ENCODE data around the gene LCMT1. TPM values are rescaled to one million over a fixed set of nuclear protein-coding genes. Genes with fewer than 3 reads are reported as not detected.
"Not testable (repeated sequence)": the region's sequence is repeated elsewhere in the genome, so short reads cannot be mapped to it uniquely, and the experiment has no call there.

Gene LCMT1
- total and polyA plus RNA-seq, 3 donors from 2014 or later: 89.0 to 101 (median 89.1) TPM

DNA sequence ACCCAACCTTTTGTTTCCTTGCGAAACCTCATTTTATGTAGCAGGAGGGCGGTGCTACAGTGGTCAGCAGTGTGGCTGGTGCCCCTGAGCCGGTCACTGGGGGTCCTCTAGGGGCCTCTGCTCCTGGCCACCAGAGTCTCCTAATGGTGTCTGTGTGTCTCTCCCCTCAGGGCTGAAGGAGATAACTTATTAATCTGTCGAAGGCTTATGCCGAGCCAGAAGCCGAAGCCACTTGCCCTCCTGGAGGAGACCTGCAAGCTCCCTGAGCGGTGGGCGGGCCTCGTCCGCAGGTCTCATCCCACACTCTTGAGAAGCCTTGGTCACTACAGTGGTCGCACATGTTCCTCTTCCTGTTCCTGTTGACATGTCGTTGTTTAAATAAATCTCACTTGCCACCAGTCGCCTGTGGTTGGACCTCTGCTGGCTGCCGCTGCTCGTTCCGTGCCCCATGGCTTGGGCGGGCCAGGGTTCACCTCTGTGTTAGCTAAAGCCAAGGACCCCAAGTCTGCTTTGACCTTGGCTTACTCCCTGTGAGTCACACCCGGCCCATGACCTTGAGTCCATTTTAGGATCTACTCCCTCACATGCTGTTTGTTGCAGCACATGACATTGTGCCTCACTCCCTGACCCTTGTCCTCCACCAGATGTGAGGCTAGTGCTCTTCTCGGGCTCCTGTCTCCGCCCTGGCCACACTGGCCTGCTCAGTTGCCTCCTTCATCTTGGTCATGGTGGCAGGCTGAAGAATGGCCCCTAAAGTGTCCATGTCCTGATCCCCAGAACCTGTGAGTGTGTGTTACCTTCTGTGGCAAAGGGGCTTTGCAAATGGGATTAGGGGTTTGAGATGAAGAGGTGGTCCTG is 66.5 kb downstream of the LCMT1 start:
- intact Hi-C loops (cut with DNase I; ENCODE audit: low total_unique reads): no loop called here
- Histone ChIP-seq H3K9me3 (no peaks in the 10 kb centered on the region), H3K27me3 (no peaks in the 10 kb centered on the region), H3K4me3 (no peak overlapping the region), H3K27ac (peak overlapping the region in 1 of 2 donors; percentile 42), H3K36me3 (ENCODE audit: low read depth, missing control alignments) (no peaks in the 10 kb centered on the region), H3K4me1 (peaks cover 15% of the 10 kb centered on the region)
- no peak for TF ChIP-seq POLR2A (IDR thresholded peaks at IDR 0.05)
- TF ChIP-seq, protein P1, sequence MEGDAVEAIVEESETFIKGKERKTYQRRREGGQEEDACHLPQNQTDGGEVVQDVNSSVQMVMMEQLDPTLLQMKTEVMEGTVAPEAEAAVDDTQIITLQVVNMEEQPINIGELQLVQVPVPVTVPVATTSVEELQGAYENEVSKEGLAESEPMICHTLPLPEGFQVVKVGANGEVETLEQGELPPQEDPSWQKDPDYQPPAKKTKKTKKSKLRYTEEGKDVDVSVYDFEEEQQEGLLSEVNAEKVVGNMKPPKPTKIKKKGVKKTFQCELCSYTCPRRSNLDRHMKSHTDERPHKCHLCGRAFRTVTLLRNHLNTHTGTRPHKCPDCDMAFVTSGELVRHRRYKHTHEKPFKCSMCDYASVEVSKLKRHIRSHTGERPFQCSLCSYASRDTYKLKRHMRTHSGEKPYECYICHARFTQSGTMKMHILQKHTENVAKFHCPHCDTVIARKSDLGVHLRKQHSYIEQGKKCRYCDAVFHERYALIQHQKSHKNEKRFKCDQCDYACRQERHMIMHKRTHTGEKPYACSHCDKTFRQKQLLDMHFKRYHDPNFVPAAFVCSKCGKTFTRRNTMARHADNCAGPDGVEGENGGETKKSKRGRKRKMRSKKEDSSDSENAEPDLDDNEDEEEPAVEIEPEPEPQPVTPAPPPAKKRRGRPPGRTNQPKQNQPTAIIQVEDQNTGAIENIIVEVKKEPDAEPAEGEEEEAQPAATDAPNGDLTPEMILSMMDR (IDR thresholded peaks at IDR 0.05): no peak
- peak; percentile 52 for DNase-seq
- WGBS, 2 donors: 61 to 66% methylated on average over 17 to 20 of the region's 20 CpGs

DNA sequence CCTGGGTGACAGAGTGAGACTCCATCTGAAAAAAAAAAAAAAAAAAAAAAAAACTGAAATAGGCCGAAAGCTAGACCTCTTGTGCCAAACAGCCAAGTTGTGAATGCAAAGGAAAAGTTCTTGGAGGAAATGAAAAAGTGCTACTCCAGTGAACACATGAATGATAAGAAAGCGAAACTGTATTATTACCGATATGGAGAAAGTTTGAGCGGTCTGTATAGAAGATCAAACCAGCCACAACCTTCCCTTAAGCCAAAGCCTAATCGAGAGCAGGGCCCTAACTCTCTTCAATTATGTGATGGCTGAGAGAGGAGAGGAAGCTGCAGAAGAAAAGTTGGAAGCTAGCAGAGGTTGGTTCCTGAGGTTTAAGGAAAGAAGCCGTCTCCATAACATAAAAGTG is 69.7 kb downstream of the LCMT1 start:
- H3K36me3 ChIP-seq (ENCODE audit: low read depth, missing control alignments); intact Hi-C loops (cut with DNase I; ENCODE audit: low total_unique reads); H3K4me3 ChIP-seq; H3K27me3 ChIP-seq; H3K9me3 ChIP-seq; H3K27ac ChIP-seq; DNase-seq: not testable (repeated sequence)
- H3K4me1 ChIP-seq: peaks cover 12% of the 10 kb centered on the region
- WGBS, 2 donors: 86 to 90% methylated on average over 6 of the region's 6 CpGs

DNA sequence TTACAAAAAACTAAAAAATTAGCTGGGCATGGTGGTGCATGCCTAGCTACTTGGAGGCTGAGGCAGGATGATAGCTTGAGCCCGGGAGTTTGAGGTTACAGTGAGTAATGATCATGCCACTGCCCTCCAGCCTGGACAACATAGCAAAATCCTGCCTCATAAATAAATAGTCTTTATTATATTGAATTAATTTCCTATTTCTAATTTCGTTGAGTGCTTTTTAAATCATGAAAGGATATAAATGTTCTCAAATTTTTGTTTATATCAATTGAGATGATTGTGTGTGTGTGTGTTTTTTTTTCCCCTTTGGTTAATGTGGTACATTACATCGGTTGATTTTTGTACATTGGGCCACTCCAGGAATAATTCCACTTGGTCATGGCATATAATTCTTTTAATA is 73.2 kb downstream of the LCMT1 start:
- H3K4me3 ChIP-seq: no peak overlapping the region
- DNase-seq: no peak
- H3K27me3 ChIP-seq: no peaks in the 10 kb centered on the region
- H3K9me3 ChIP-seq: no peaks in the 10 kb centered on the region
- WGBS, 2 donors: 78 to 81% methylated on average over 3 of the region's 3 CpGs
- no peaks in the 10 kb centered on the region for H3K4me1 ChIP-seq
- intact Hi-C loops (cut with DNase I; ENCODE audit: low total_unique reads): no loop called here
- H3K36me3 ChIP-seq (ENCODE audit: low read depth, missing control alignments): no peaks in the 10 kb centered on the region
- no peak overlapping the region for H3K27ac ChIP-seq
- TF ChIP-seq, protein P1 (IDR thresholded peaks at IDR 0.05): no peak
- TF ChIP-seq POLR2A (IDR thresholded peaks at IDR 0.05): no peak

DNA sequence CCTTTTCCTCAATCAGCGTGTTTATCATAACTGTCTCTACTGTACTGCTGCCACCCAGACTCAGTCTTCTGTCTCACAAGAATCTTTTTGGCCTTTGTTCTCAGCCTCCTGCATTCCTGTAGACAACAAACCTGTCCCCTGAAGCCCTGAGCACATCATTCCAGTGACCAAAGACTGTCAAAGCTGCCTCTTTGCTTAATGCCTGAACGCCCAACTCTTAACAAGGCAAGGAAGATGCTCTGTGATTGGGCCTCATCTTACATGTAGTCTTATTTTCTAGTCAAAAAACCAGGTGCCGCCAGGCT is 75.9 kb downstream of the LCMT1 start:
- DNase-seq: no peak
- no peaks in the 10 kb centered on the region for H3K27me3 ChIP-seq
- no peaks in the 10 kb centered on the region for H3K9me3 ChIP-seq
- no peak overlapping the region for H3K4me3 ChIP-seq
- no peaks in the 10 kb centered on the region for H3K4me1 ChIP-seq
- no peak overlapping the region for H3K27ac ChIP-seq
- WGBS, 2 donors: 95 to 97% methylated on average over 3 of the region's 3 CpGs
- intact Hi-C loops (cut with DNase I; ENCODE audit: low total_unique reads): no loop called here
- TF ChIP-seq, protein P1 (IDR thresholded peaks at IDR 0.05): no peak
- no peak for TF ChIP-seq POLR2A (IDR thresholded peaks at IDR 0.05)
- H3K36me3 ChIP-seq (ENCODE audit: low read depth, missing control alignments): no peaks in the 10 kb centered on the region

DNA sequence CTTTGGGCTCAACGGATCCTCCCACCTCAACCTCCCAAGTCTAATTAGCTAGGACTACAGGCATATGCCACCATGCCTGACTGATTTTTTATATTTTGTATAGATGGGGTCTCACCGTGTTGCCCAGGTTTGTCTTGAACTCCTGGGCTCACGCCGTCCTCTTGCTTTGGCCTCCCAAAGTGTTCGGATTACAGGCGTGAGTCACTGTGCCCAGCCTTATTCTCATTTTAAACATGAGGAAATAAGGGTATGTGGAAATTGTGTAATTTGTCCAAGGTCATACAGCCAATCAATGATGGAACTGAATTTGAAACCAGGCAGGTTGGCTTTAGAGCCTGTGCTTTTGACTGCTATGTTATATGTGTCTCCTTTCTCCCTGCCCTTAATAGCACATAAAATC is 77.8 kb downstream of the LCMT1 start:
- no peak for DNase-seq
- Histone ChIP-seq H3K27ac (no peak overlapping the region), H3K4me1 (no peaks in the 10 kb centered on the region), H3K4me3 (no peak overlapping the region), H3K9me3 (no peaks in the 10 kb centered on the region), H3K27me3 (no peaks in the 10 kb centered on the region), H3K36me3 (ENCODE audit: low read depth, missing control alignments) (no peaks in the 10 kb centered on the region)
- no peak for TF ChIP-seq POLR2A (IDR thresholded peaks at IDR 0.05)
- TF ChIP-seq, protein P1 (IDR thresholded peaks at IDR 0.05): no peak
- intact Hi-C loops (cut with DNase I; ENCODE audit: low total_unique reads): no loop called here
- 96 to 97% methylated on average over 6 of the region's 6 CpGs for WGBS, 2 donors

Data from testis (tissue), 3 donors.